Stomach (tissue), 9 donors: ENCODE measurements around the gene FICD. TPM values are rescaled to one million over a fixed set of nuclear protein-coding genes. Genes with fewer than 3 reads are reported as not detected.

Source experiments
- DNase-seq, 2 donors: peaks; one replicate each; pipeline versions ENCODE4 v3.0.0 to v3.0.0-alpha.2; 2013 to 2019
- H3K27ac ChIP-seq, 5 donors: fragments of 200-600 bp in 4 of 5; sonication (generic) in 4 of 5; one replicate each; pipeline ENCODE4 v1.5.1; 2013 to 2019; ENCODE audit warnings: mild to moderate bottlenecking in 1 of 5, moderate library complexity in 1 of 5
- H3K27me3 ChIP-seq, 3 donors: fragments of 200-600 bp; sonication (generic); one replicate each; pipeline ENCODE4 v1.5.1; 2017 to 2019; ENCODE audit warnings: mixed run types in 1 of 3
- H3K36me3 ChIP-seq, 4 donors: fragments of 200-600 bp; sonication (generic); 1 replicate in 3 of 4; 2 replicates in 1 of 4; pipeline ENCODE4 v1.5.1; 2016 to 2019
- H3K4me1 ChIP-seq, 4 donors: fragments of 200-600 bp; sonication (generic); one replicate each; pipeline ENCODE4 v1.5.1; 2016 to 2019
- H3K4me3 ChIP-seq, 4 donors: fragments of 200-600 bp; sonication (generic) in 3 of 4; one replicate each; pipeline ENCODE4 v1.5.1; 2016 to 2019; ENCODE audit warnings: mild to moderate bottlenecking in 1 of 4
- H3K9me3 ChIP-seq, 4 donors: fragments of 200-600 bp; sonication (generic); one replicate each; pipeline ENCODE4 v1.5.1; 2016 to 2019
- CTCF ChIP-seq, 7 experiments: fragments of 450-650 bp in 4 of 7; fragments of 200-600 bp in 3 of 7; sonication (generic) in 3 of 7; IDR thresholded peaks; one replicate each; pipeline ENCODE4 v1.5.1; 2016 to 2019; ENCODE audit warnings: antibody characterized with exemption in 7 of 7, control low read depth in 2 of 7, mild to moderate bottlenecking in 1 of 7
- EP300 ChIP-seq: sonication (generic); formaldehyde crosslinking; IDR thresholded peaks from one replicate; pipeline ENCODE4 v1.6.1; 2017; ENCODE audit warnings: antibody characterized with exemption
- POLR2A ChIP-seq, 4 donors: fragments of 450-650 bp; IDR thresholded peaks; one replicate each; pipeline ENCODE4 v1.6.1; 2016; ENCODE audit warnings: antibody characterized with exemption in 4 of 4, control low read depth in 2 of 4, mild to moderate bottlenecking in 1 of 4, moderate library complexity in 1 of 4
- POLR2AphosphoS5 ChIP-seq, 3 donors: sonication (generic); formaldehyde crosslinking; IDR thresholded peaks; one replicate each; pipeline ENCODE4 v1.6.1; 2016; ENCODE audit warnings: antibody characterized with exemption in 3 of 3
- WGBS, 5 donors: extraction: QIAGEN DNeasy Blood & Tissue Kit in 3 of 5; methylation state at CpG; one replicate each; pipeline versions ENCODE4 v1.1.5 to v1.1.7; 2013 to 2018; 5-methylcytosine and 5-hydroxymethylcytosine counted together
- intact Hi-C: fragments of 100-400 bp; cut with DNase I; formaldehyde crosslinking; loops from one replicate; pipeline ENCODE4 v1.15.1; 2023; ENCODE audit warnings: low total_unique reads
- polyA plus RNA-seq, 3 donors: library from polyadenylated mRNA; stranded (reverse); fragments of 200-250 nt; gene quantifications; one replicate each; pipeline ENCODE4 v1.2.3, GENCODE V29; 2013
- total RNA-seq, 5 donors: library from RNA; depleted of rRNA; stranded (reverse); fragments of >200 nt; gene quantifications; one replicate each; pipeline versions ENCODE4 v1.1.0 to v1.2.3, GENCODE V29; 2014 to 2016
- donor health status: healthy with polysubstance abuse.
- donor health status: Bipolar disorder and iron deficiency.
- donor health status: healthy.

Gene FICD
- total and polyA plus RNA-seq, 8 donors, result 1.2 to 26.3 (median 5.0) TPM

GRCh38 chr12:108473400-108474055, 41.5 kb upstream of the FICD start:
- 73 to 85% (median 82%) methylated on average over 5 of the region's 5 CpGs for WGBS, 5 donors
- H3K9me3 ChIP-seq, result no peaks in the 10 kb centered on the region
- TF ChIP-seq EP300, result no peak
- no peak for TF ChIP-seq POLR2AphosphoS5 (IDR thresholded peaks at IDR 0.05)
- TF ChIP-seq POLR2A (IDR thresholded peaks at IDR 0.05), result no peak
- no peak for TF ChIP-seq CTCF (IDR thresholded peaks at IDR 0.05)
- DNase-seq, result no peak
- intact Hi-C loops, result no loop called here
- no peaks in the 10 kb centered on the region for H3K36me3 ChIP-seq
- no peak overlapping the region for H3K4me3 ChIP-seq
- H3K27ac ChIP-seq, result no peak overlapping the region
- no peaks in the 10 kb centered on the region for H3K4me1 ChIP-seq
- peaks cover 0 to 33% (median 0%) of the 10 kb centered on the region in 3 donors for H3K27me3 ChIP-seq

GRCh38 chr12:108475396-108475795, 39.7 kb upstream of the FICD start:
- Histone ChIP-seq H3K9me3 (no peaks in the 10 kb centered on the region), H3K4me1 (no peaks in the 10 kb centered on the region), H3K36me3 (no peaks in the 10 kb centered on the region), H3K27me3 (peaks cover 0 to 33% (median 0%) of the 10 kb centered on the region in 3 donors), H3K4me3 (no peak overlapping the region), H3K27ac (no peak overlapping the region)
- intact Hi-C loops, result no loop called here
- WGBS, 5 donors, result 41 to 71% (median 60%) methylated on average over 2 of the region's 2 CpGs
- TF ChIP-seq POLR2A (IDR thresholded peaks at IDR 0.05) (no peak), CTCF (IDR thresholded peaks at IDR 0.05) (no peak), POLR2AphosphoS5 (IDR thresholded peaks at IDR 0.05) (no peak), EP300 (no peak)
- no peak for DNase-seq

- Histone ChIP-seq H3K4me1 (no peaks in the 10 kb centered on the region), H3K27ac (no peak overlapping the region), H3K36me3 (no peaks in the 10 kb centered on the region), H3K4me3 (no peak overlapping the region), H3K9me3 (no peaks in the 10 kb centered on the region), H3K27me3 (peaks cover 0 to 35% (median 0%) of the 10 kb centered on the region in 3 donors)
- intact Hi-C loops, result no loop called here
- DNase-seq, result no peak
- TF ChIP-seq POLR2AphosphoS5 (IDR thresholded peaks at IDR 0.05) (no peak), EP300 (no peak), POLR2A (IDR thresholded peaks at IDR 0.05) (no peak), CTCF (IDR thresholded peaks at IDR 0.05) (no peak)
- 76 to 79% (median 78%) methylated on average over 11 of the region's 11 CpGs for WGBS, 5 donors
Measured at GRCh38 chr12:108477055-108477880, 37.8 kb upstream of the FICD start.

GRCh38 chr12:108477881-108478259, 37.2 kb upstream of the FICD start:
- no peak for TF ChIP-seq EP300
- TF ChIP-seq POLR2A (IDR thresholded peaks at IDR 0.05), result no peak
- no peak for TF ChIP-seq POLR2AphosphoS5 (IDR thresholded peaks at IDR 0.05)
- TF ChIP-seq CTCF (IDR thresholded peaks at IDR 0.05), result no peak
- DNase-seq, result no peak
- Histone ChIP-seq H3K4me1 (no peaks in the 10 kb centered on the region), H3K9me3 (no peaks in the 10 kb centered on the region), H3K27ac (no peak overlapping the region), H3K4me3 (no peak overlapping the region), H3K36me3 (no peaks in the 10 kb centered on the region), H3K27me3 (peaks cover 0 to 36% (median 0%) of the 10 kb centered on the region in 3 donors)
- 77 to 85% (median 80%) methylated on average over 6 of the region's 6 CpGs for WGBS, 5 donors
- intact Hi-C loops, result no loop called here
